SK-N-SH treated with all-trans-retinoic acid at 6 μM for 48 hours (cell line): Measurements from ENCODE around the gene SORL1-AS1.

ENCODE experiments used
- ESRRG ChIP-seq: fragments of 250-450 bp; sonication (Bioruptor Pico); IDR thresholded peaks from 2 replicates; pipeline ENCODE4 v1.6.1; 2021; ENCODE audit warnings: mild to moderate bottlenecking
- GLIS3 ChIP-seq: fragments of 250-450 bp; sonication (Bioruptor Pico); IDR thresholded peaks from 2 replicates; pipeline ENCODE4 v1.5.0; 2020; ENCODE audit warnings: mild to moderate bottlenecking, moderate library complexity
- POU6F1 ChIP-seq: fragments of 250-450 bp; sonication (Bioruptor Pico); IDR thresholded peaks from 2 replicates; pipeline ENCODE4 v1.8.0; 2021; ENCODE audit warnings: low read depth, mild to moderate bottlenecking, moderate library complexity, borderline replicate concordance
- RARB ChIP-seq: fragments of 250-450 bp; sonication (Bioruptor Pico); IDR thresholded peaks from 2 replicates; pipeline ENCODE4 v1.8.0; 2021; ENCODE audit warnings: mild to moderate bottlenecking, moderate library complexity
- TOX ChIP-seq: fragments of 250-450 bp; sonication (Bioruptor Pico); IDR thresholded peaks from 2 replicates; pipeline ENCODE4 v1.8.0; 2021; ENCODE audit warnings: mild to moderate bottlenecking, moderate library complexity, borderline replicate concordance
- ZFP3 ChIP-seq: fragments of 250-450 bp; sonication (Bioruptor Pico); IDR thresholded peaks from 2 replicates; pipeline ENCODE4 v1.5.0; 2020; ENCODE audit warnings: mild to moderate bottlenecking, moderate library complexity
- ZNF70 ChIP-seq: fragments of 450-650 bp; formaldehyde crosslinking; IDR thresholded peaks from 2 replicates; pipeline ENCODE4 v1.5.0; 2020; ENCODE audit warnings: mild to moderate bottlenecking, moderate library complexity

GRCh38 chr11:121406291-121406690, 46.5 kb downstream of the SORL1-AS1 start:
- TF ChIP-seq RARB (CRISPR knock-in tag) (no peak), TOX (CRISPR knock-in tag) (no peak), POU6F1 (CRISPR knock-in tag) (no peak), ZNF70 (CRISPR knock-in tag) (no peak), ZFP3 (CRISPR knock-in tag) (no peak), ESRRG (CRISPR knock-in tag) (no peak), GLIS3 (CRISPR knock-in tag) (no peak)
